Uterus (tissue), 4 donors: Measurements from ENCODE around the gene ZNF474. TPM values are rescaled to one million over a fixed set of nuclear protein-coding genes. Genes with fewer than 3 reads are reported as not detected.

ENCODE experiments used
- DNase-seq, 2 donors: peaks; one replicate each; pipeline ENCODE4 v3.0.0-alpha.2; 2019 to 2020
- H3K27ac ChIP-seq, 2 donors: fragments of 200-600 bp; sonication (generic); 1 replicate in 1 of 2; 2 replicates in 1 of 2; pipeline ENCODE4 v1.5.1; 2016 to 2018
- H3K27me3 ChIP-seq, 2 donors: fragments of 200-600 bp; sonication (generic); one replicate each; pipeline ENCODE4 v1.5.1; 2018 to 2019; ENCODE audit warnings: control low read depth in 1 of 2
- H3K36me3 ChIP-seq, 2 donors: fragments of 200-600 bp; sonication (generic); one replicate each; pipeline ENCODE4 v1.5.1; 2019; ENCODE audit warnings: control low read depth in 1 of 2
- H3K4me1 ChIP-seq, 2 donors: fragments of 200-600 bp; sonication (generic); one replicate each; pipeline ENCODE4 v1.5.1; 2018 to 2019; ENCODE audit warnings: control low read depth in 1 of 2
- H3K4me3 ChIP-seq, 2 donors: fragments of 200-600 bp; sonication (generic); 1 replicate in 1 of 2; 2 replicates in 1 of 2; pipeline ENCODE4 v1.5.1; 2018 to 2019; ENCODE audit warnings: mild to moderate bottlenecking in 1 of 2
- H3K9me3 ChIP-seq, 2 donors: fragments of 200-600 bp; sonication (generic); one replicate each; pipeline ENCODE4 v1.5.1; 2019; ENCODE audit warnings: control low read depth in 1 of 2
- POLR2A ChIP-seq, 2 donors: fragments of 450-650 bp; IDR thresholded peaks; one replicate each; pipeline ENCODE4 v1.6.1; 2016; ENCODE audit warnings: antibody characterized with exemption in 2 of 2, mild to moderate bottlenecking in 1 of 2, moderate library complexity in 1 of 2
- intact Hi-C: fragments of 100-400 bp; cut with DNase I; formaldehyde crosslinking; loops from one replicate; pipeline ENCODE4 v1.15.1; 2023; ENCODE audit warnings: low total_unique reads
- total RNA-seq, 4 donors: library from RNA; depleted of rRNA in 3 of 4; stranded (reverse); fragments of >200 nt in 3 of 4; gene quantifications; one replicate each; pipeline versions ENCODE4 v1.1.0 to v1.2.4, GENCODE V29; 2014 to 2023
- TF ChIP-seq, protein P1 (sequence below), 4 experiments: fragments of 200-600 bp in 2 of 4; fragments of 450-650 bp in 2 of 4; sonication (generic) in 2 of 4; IDR thresholded peaks; one replicate each; pipeline ENCODE4 v1.5.1; 2016 to 2019; ENCODE audit warnings: antibody characterized with exemption in 4 of 4, mild to moderate bottlenecking in 2 of 4, moderate library complexity in 1 of 4
- donor health status: DM: yes; HTN: yes; CAD: no.

ZNF474 gene
- total RNA-seq, 4 donors from 2014 or later = 0.37 to 1.1 TPM; not detected in 2

DNA sequence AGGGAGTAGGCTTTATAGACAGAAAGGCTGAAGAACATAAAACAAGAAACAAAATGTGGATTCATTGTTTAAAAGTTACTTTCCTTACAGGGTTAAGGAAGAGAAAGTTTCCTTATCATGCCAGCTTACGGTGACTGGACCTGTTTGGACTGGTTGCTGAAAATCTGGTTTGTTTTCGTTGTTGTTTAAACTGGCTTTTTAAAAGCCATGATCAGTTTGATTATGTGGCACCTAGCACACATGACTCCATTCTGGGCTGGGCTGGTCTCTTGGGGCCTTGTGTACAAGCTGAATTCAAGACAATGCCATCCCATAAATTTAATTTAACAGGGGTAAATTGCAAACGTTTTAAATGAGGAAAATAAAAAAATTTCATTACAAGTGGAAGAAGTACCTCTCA lies 18.4 kb upstream of the ZNF474 start:
- intact Hi-C loops = no loop called here
- no peaks in the 10 kb centered on the region for H3K27me3 ChIP-seq
- no peaks in the 10 kb centered on the region for H3K36me3 ChIP-seq
- no peak for DNase-seq
- H3K9me3 ChIP-seq = no peaks in the 10 kb centered on the region
- no peaks in the 10 kb centered on the region for H3K4me1 ChIP-seq
- H3K27ac ChIP-seq = no peak overlapping the region
- no peak overlapping the region for H3K4me3 ChIP-seq
- no peak for TF ChIP-seq POLR2A (IDR thresholded peaks at IDR 0.05)
- TF ChIP-seq, protein P1, sequence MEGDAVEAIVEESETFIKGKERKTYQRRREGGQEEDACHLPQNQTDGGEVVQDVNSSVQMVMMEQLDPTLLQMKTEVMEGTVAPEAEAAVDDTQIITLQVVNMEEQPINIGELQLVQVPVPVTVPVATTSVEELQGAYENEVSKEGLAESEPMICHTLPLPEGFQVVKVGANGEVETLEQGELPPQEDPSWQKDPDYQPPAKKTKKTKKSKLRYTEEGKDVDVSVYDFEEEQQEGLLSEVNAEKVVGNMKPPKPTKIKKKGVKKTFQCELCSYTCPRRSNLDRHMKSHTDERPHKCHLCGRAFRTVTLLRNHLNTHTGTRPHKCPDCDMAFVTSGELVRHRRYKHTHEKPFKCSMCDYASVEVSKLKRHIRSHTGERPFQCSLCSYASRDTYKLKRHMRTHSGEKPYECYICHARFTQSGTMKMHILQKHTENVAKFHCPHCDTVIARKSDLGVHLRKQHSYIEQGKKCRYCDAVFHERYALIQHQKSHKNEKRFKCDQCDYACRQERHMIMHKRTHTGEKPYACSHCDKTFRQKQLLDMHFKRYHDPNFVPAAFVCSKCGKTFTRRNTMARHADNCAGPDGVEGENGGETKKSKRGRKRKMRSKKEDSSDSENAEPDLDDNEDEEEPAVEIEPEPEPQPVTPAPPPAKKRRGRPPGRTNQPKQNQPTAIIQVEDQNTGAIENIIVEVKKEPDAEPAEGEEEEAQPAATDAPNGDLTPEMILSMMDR (IDR thresholded peaks at IDR 0.05) = no peak

DNA sequence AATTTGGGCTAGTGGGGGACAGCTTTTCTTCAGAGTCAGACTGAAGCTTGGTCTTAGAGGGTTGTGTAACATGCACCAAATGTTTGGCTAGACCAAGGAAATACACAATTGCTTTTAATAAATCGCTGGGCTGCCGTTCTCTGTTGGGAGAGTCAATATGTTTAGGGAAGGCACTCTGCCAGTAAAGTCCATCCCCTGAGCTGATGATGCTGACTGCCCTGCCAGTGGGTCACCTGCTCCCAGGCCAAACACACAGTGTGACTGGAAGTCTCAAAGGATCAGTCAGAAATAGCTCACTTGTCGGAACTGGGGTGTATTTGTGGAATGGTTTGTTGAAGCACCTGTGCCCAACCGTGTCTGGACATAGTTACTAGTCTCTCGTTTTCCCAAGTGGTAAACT lies 17.9 kb upstream of the ZNF474 start:
- H3K27ac ChIP-seq = no peak overlapping the region
- no peaks in the 10 kb centered on the region for H3K36me3 ChIP-seq
- no peak for DNase-seq
- no peaks in the 10 kb centered on the region for H3K9me3 ChIP-seq
- no peaks in the 10 kb centered on the region for H3K4me1 ChIP-seq
- TF ChIP-seq, protein P1 (IDR thresholded peaks at IDR 0.05) = no peak
- no peak for TF ChIP-seq POLR2A (IDR thresholded peaks at IDR 0.05)
- no peaks in the 10 kb centered on the region for H3K27me3 ChIP-seq
- no peak overlapping the region for H3K4me3 ChIP-seq
- intact Hi-C loops = no loop called here

DNA sequence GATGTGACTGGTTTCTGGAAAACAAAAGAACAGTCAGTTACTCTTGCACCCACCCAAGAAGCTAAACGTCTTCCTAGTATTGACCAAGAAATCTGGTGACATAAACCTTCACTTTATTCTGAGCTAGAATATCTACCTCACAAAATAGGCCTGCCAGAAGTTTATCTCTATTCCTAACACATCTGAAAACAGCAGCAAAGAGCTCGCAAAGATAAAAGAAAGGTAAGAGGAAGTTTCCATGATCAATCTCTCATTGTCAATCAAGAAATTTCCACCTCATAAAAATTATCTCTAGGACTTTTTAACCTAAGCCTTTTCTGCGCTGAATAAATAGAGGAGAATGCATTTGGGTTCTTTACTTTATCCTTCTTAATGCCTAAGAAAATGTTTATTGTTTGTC lies 17.3 kb upstream of the ZNF474 start:
- intact Hi-C loops = no loop called here
- Histone ChIP-seq H3K9me3 (no peaks in the 10 kb centered on the region), H3K27ac (no peak overlapping the region), H3K36me3 (no peaks in the 10 kb centered on the region), H3K27me3 (no peaks in the 10 kb centered on the region), H3K4me1 (no peaks in the 10 kb centered on the region), H3K4me3 (no peak overlapping the region)
- no peak for DNase-seq
- TF ChIP-seq, protein P1 (IDR thresholded peaks at IDR 0.05) = no peak
- TF ChIP-seq POLR2A (IDR thresholded peaks at IDR 0.05) = no peak

DNA sequence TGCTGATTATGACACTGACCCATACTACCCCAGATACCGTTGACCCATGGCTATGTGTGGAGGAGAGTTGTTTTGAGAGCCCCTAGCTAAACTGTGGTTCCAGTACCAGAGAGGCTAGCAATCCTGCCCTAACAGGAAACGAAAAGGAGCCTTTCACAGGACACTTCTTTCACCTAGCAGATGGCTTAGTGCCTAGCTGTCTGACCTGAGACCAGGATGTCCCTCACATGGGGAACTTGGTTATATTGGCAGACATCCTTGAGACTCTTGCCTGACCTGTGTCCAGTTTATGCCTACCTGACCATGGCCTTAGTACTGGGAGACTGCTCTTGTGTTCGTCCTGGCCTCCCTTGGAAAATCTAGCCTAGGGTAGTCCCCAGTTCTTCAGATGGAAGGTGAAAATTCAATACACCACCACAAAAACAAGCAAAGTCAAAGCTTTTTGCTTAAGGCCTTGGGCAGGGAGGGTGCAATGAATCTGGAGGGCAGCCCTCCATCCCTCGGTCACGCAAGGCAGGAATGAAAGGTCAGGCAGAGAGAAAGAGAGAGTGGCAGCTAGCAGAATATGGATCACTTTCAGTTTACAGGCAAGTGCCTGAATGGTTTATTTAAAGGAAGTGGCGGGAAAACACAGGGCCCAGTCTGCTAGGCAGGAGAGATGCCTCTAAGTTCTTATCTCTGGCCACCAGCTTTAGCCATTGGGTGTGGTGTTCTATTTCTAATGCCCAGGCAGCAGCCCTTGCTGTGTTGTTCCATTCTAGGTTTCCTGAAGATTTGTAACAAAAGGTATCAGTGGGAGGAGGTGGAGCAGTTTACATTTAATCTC lies 16.4 kb upstream of the ZNF474 start:
- TF ChIP-seq POLR2A (IDR thresholded peaks at IDR 0.05) = no peak
- TF ChIP-seq, protein P1 (IDR thresholded peaks at IDR 0.05) = no peak
- Histone ChIP-seq H3K27me3 (no peaks in the 10 kb centered on the region), H3K9me3 (no peaks in the 10 kb centered on the region), H3K4me1 (no peaks in the 10 kb centered on the region), H3K36me3 (no peaks in the 10 kb centered on the region), H3K4me3 (no peak overlapping the region), H3K27ac (no peak overlapping the region)
- DNase-seq = no peak
- intact Hi-C loops = no loop called here

DNA sequence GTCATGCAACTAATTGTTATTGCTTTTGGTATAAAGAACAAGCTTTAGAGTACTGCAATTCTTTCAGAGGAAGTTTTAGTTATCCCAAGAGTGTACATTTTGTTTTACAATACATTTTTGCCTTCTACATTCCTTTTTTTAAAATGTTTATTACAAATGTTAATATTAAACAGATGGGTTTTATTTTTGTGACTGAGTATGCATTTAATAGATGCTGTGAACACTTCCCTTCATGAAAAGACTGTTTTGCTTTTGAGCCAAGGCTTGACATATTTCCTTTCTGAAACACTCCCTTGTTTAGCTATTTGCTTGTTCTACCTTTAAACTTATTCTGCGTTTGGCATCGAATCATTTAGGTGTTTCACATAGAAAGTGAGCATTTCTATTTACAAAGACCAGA lies 14.8 kb upstream of the ZNF474 start:
- no peak for DNase-seq
- Histone ChIP-seq H3K27ac (no peak overlapping the region), H3K4me3 (no peak overlapping the region), H3K4me1 (no peaks in the 10 kb centered on the region), H3K36me3 (no peaks in the 10 kb centered on the region), H3K27me3 (no peaks in the 10 kb centered on the region), H3K9me3 (no peaks in the 10 kb centered on the region)
- TF ChIP-seq POLR2A (IDR thresholded peaks at IDR 0.05) = no peak
- TF ChIP-seq, protein P1 (IDR thresholded peaks at IDR 0.05) = no peak
- intact Hi-C loops = no loop called here
